MM.1S (cell line): ENCODE measurements around the gene ATP5ME.

Experiments
- DNase-seq: peaks from one replicate; pipeline ENCODE4 v3.0.0-alpha.2; 2015
- H2AFZ ChIP-seq: fragments of 300-600 bp; sonication (generic); 2 replicates; pipeline ENCODE4 v1.6.0; 2016; ENCODE audit warnings: antibody characterized with exemption, low read length
- H3F3A ChIP-seq: fragments of 300-600 bp; sonication (generic); 2 replicates; pipeline ENCODE4 v1.6.1; 2016; ENCODE audit warnings: mild to moderate bottlenecking, antibody characterized with exemption, low read length, moderate library complexity, mixed read lengths; ENCODE audit not compliant: insufficient read depth
- H3K27ac ChIP-seq: fragments of 300-600 bp; sonication (generic); 2 replicates; pipeline ENCODE4 v1.5.1; 2016; ENCODE audit warnings: mild to moderate bottlenecking, low read length
- H3K27me3 ChIP-seq: fragments of 300-600 bp; sonication (generic); replicated peaks from 2 replicates; pipeline ENCODE4 v1.6.0; 2016; ENCODE audit warnings: low read length; ENCODE audit not compliant: insufficient read depth
- H3K36me3 ChIP-seq: fragments of 300-600 bp; sonication (generic); replicated peaks from 2 replicates; pipeline ENCODE4 v1.6.1; 2016; ENCODE audit warnings: mild to moderate bottlenecking, low read length, mixed read lengths; ENCODE audit not compliant: insufficient read depth
- H3K4me1 ChIP-seq: fragments of 300-600 bp; sonication (generic); 2 replicates; pipeline ENCODE4 v1.6.1; 2016; ENCODE audit warnings: low read length, mixed read lengths
- H3K4me2 ChIP-seq: fragments of 300-600 bp; sonication (generic); 2 replicates; pipeline ENCODE4 v1.6.0; 2016; ENCODE audit warnings: low read depth, low read length
- H3K4me3 ChIP-seq: fragments of 300-600 bp; sonication (generic); 2 replicates; pipeline ENCODE4 v1.5.1; 2016; ENCODE audit warnings: low read length, mixed read lengths
- H3K79me2 ChIP-seq: fragments of 300-600 bp; sonication (generic); 2 replicates; pipeline ENCODE4 v1.6.1; 2016; ENCODE audit warnings: mixed run types, low read length, mixed read lengths
- H3K9ac ChIP-seq: fragments of 300-600 bp; sonication (generic); 2 replicates; pipeline ENCODE4 v1.6.1; 2016; ENCODE audit warnings: low read length, mixed read lengths
- H3K9me2 ChIP-seq: fragments of 300-600 bp; sonication (generic); replicated peaks from 2 replicates; pipeline ENCODE4 v1.6.1; 2016; ENCODE audit warnings: mild to moderate bottlenecking, low read length, mixed read lengths; ENCODE audit not compliant: insufficient read depth
- H3K9me3 ChIP-seq: fragments of 300-600 bp; sonication (generic); replicated peaks from 2 replicates; pipeline ENCODE4 v1.6.1; 2016; ENCODE audit warnings: mild to moderate bottlenecking, low read length, mixed read lengths; ENCODE audit not compliant: insufficient read depth
- H4K20me1 ChIP-seq: fragments of 300-600 bp; sonication (generic); 2 replicates; pipeline ENCODE4 v1.6.1; 2016; ENCODE audit warnings: mild to moderate bottlenecking, low read length, moderate library complexity, mixed read lengths; ENCODE audit not compliant: insufficient read depth
- CTCF ChIP-seq: fragments of 300-600 bp; sonication (generic); IDR thresholded peaks from 2 replicates; pipeline ENCODE4 v1.5.1; 2016; ENCODE audit warnings: antibody characterized with exemption, low read length, mixed read lengths
- EZH2 ChIP-seq: fragments of 300-600 bp; sonication (generic); optimal IDR thresholded peaks from 2 replicates; pipeline ENCODE3; 2017; ENCODE audit warnings: low read depth, mild to moderate bottlenecking, antibody characterized with exemption, low read length, mixed read lengths
- EZH2phosphoT487 ChIP-seq: fragments of 300-600 bp; sonication (generic); IDR thresholded peaks from 2 replicates; pipeline ENCODE4 v1.6.1; 2018; ENCODE audit warnings: antibody characterized with exemption, low read length

Gene ATP5ME

GRCh38 chr4:680928-681645 is 7.0 kb upstream of the ATP5ME start:
- no peak overlapping the region for H3K4me3 ChIP-seq
- no peak overlapping the region for H2AFZ ChIP-seq
- no peaks in the 10 kb centered on the region for H3K4me1 ChIP-seq
- no peaks in the 10 kb centered on the region for H3K9me2 ChIP-seq
- no peak for TF ChIP-seq EZH2phosphoT487
- no peak for TF ChIP-seq EZH2
- TF ChIP-seq CTCF, result no peak
- no peaks in the 10 kb centered on the region for H3F3A ChIP-seq
- H3K9ac ChIP-seq, result no peak overlapping the region
- no peaks in the 10 kb centered on the region for H3K27me3 ChIP-seq
- no peak for DNase-seq
- H4K20me1 ChIP-seq, result no peaks in the 10 kb centered on the region
- no peaks in the 10 kb centered on the region for H3K79me2 ChIP-seq
- H3K36me3 ChIP-seq, result no peaks in the 10 kb centered on the region
- no peaks in the 10 kb centered on the region for H3K9me3 ChIP-seq
- no peak overlapping the region for H3K4me2 ChIP-seq
- no peak overlapping the region for H3K27ac ChIP-seq

GRCh38 chr4:680551-680927 is 6.5 kb upstream of the ATP5ME start:
- H3K27me3 ChIP-seq, result no peaks in the 10 kb centered on the region
- no peaks in the 10 kb centered on the region for H3K9me2 ChIP-seq
- no peaks in the 10 kb centered on the region for H3F3A ChIP-seq
- no peak overlapping the region for H3K4me2 ChIP-seq
- no peaks in the 10 kb centered on the region for H3K36me3 ChIP-seq
- H4K20me1 ChIP-seq, result no peaks in the 10 kb centered on the region
- H3K9ac ChIP-seq, result no peak overlapping the region
- no peaks in the 10 kb centered on the region for H3K79me2 ChIP-seq
- H3K27ac ChIP-seq, result no peak overlapping the region
- H3K4me3 ChIP-seq, result no peak overlapping the region
- DNase-seq, result no peak
- no peaks in the 10 kb centered on the region for H3K9me3 ChIP-seq
- no peak overlapping the region for H2AFZ ChIP-seq
- no peaks in the 10 kb centered on the region for H3K4me1 ChIP-seq
- no peak for TF ChIP-seq EZH2
- no peak for TF ChIP-seq EZH2phosphoT487
- no peak for TF ChIP-seq CTCF

- H3K27me3 ChIP-seq, result no peaks in the 10 kb centered on the region
- no peaks in the 10 kb centered on the region for H3K4me1 ChIP-seq
- TF ChIP-seq EZH2phosphoT487 (no peak), CTCF (no peak), EZH2 (no peak)
Measured at GRCh38 chr4:680091-680490, 6.0 kb upstream of the ATP5ME start.

More at GRCh38 chr4:680091-680490, 6.0 kb upstream of the ATP5ME start:
- H3K79me2 ChIP-seq, result no peaks in the 10 kb centered on the region
- no peaks in the 10 kb centered on the region for H3K9me2 ChIP-seq
- no peak for DNase-seq
- no peaks in the 10 kb centered on the region for H3F3A ChIP-seq
- H3K9me3 ChIP-seq, result no peaks in the 10 kb centered on the region
- H3K9ac ChIP-seq, result no peak overlapping the region
- no peak overlapping the region for H3K4me3 ChIP-seq
- no peaks in the 10 kb centered on the region for H4K20me1 ChIP-seq
- no peak overlapping the region for H2AFZ ChIP-seq
- H3K27ac ChIP-seq, result no peak overlapping the region
- H3K4me2 ChIP-seq, result no peak overlapping the region
- H3K36me3 ChIP-seq, result no peaks in the 10 kb centered on the region
